Esophagus squamous epithelium (tissue), 5 donors: Measurements from ENCODE around the gene ASPHD2. TPM values are rescaled to one million over a fixed set of nuclear protein-coding genes. Genes with fewer than 3 reads are reported as not detected.

Experiments
- DNase-seq: peaks from one replicate; lab custom pipeline; 2025; lab: John Stamatoyannopoulos, UW
- H3K27ac ChIP-seq, 4 donors: fragments of 200-600 bp; sonication (generic); one replicate each; pipeline ENCODE4 v1.5.1; 2016 to 2019; ENCODE audit warnings: mild to moderate bottlenecking in 1 of 4
- H3K27me3 ChIP-seq, 4 donors: fragments of 200-600 bp; sonication (generic); 1 replicate in 3 of 4; 2 replicates in 1 of 4; pipeline versions ENCODE4 v1.5.1 to v1.6.0; 2017 to 2021; ENCODE audit warnings: antibody characterized with exemption in 1 of 4
- H3K36me3 ChIP-seq, 3 donors: fragments of 200-600 bp; sonication (generic); one replicate each; pipeline ENCODE4 v1.5.1; 2016 to 2019
- H3K4me1 ChIP-seq, 3 donors: fragments of 200-600 bp; sonication (generic); one replicate each; pipeline ENCODE4 v1.5.1; 2017 to 2019
- H3K4me3 ChIP-seq, 4 donors: fragments of 200-600 bp; sonication (generic); 1 replicate in 3 of 4; 2 replicates in 1 of 4; pipeline ENCODE4 v1.5.1; 2016 to 2019; ENCODE audit warnings: mild to moderate bottlenecking in 2 of 4, moderate library complexity in 1 of 4
- H3K9me3 ChIP-seq, 3 donors: fragments of 200-600 bp; sonication (generic); one replicate each; pipeline ENCODE4 v1.5.1; 2016 to 2019
- CTCF ChIP-seq, 6 experiments: fragments of 450-650 bp in 4 of 6; fragments of 200-600 bp in 2 of 6; sonication (generic) in 2 of 6; IDR thresholded peaks; one replicate each; pipeline ENCODE4 v1.5.1; 2016 to 2019; ENCODE audit warnings: antibody characterized with exemption in 6 of 6, mild to moderate bottlenecking in 4 of 6, moderate library complexity in 4 of 6
- POLR2A ChIP-seq, 4 donors: fragments of 450-650 bp; IDR thresholded peaks; one replicate each; pipeline ENCODE4 v1.6.1; 2017; ENCODE audit warnings: antibody characterized with exemption in 4 of 4, mild to moderate bottlenecking in 4 of 4, moderate library complexity in 3 of 4
- WGBS, 2 donors: methylation state at CpG; one replicate each; pipeline ENCODE4 v1.1.5; 2018; 5-methylcytosine and 5-hydroxymethylcytosine counted together
- intact Hi-C: fragments of 100-400 bp; cut with DNase I; formaldehyde crosslinking; loops from one replicate; pipeline ENCODE4 v1.15.0; 2022
- total RNA-seq, 4 donors: library from RNA; depleted of rRNA; stranded (reverse); fragments of >200 nt; gene quantifications; one replicate each; pipeline ENCODE4 v1.1.0, GENCODE V29; 2016
- donor health status: DM: yes; HTN: yes; CAD: no.

ASPHD2 gene
- total RNA-seq, 4 donors from 2014 or later: 1.3 to 2.1 (median 2.0) TPM

GRCh38 chr22:26477341-26477731 is 48.3 kb downstream of the ASPHD2 start:
- Histone ChIP-seq H3K27me3 (no peaks in the 10 kb centered on the region), H3K9me3 (no peaks in the 10 kb centered on the region), H3K4me1 (peaks cover 27 to 44% (median 37%) of the 10 kb centered on the region in 3 donors), H3K27ac (no peak overlapping the region), H3K4me3 (no peak overlapping the region), H3K36me3 (peaks cover 7 to 58% (median 20%) of the 10 kb centered on the region in 3 donors)
- WGBS, 2 donors: 28 to 44% methylated on average over 4 of the region's 4 CpGs
- intact Hi-C loops: no loop called here
- DNase-seq: no peak
- no peak for TF ChIP-seq POLR2A (IDR thresholded peaks at IDR 0.05)
- no peak for TF ChIP-seq CTCF (IDR thresholded peaks at IDR 0.05)

GRCh38 chr22:26479043-26479791 is 50.2 kb downstream of the ASPHD2 start:
- intact Hi-C loops: no loop called here
- Histone ChIP-seq H3K4me1 (peaks cover 38 to 57% (median 44%) of the 10 kb centered on the region in 3 donors), H3K27ac (peak overlapping the region in 3 of 4 donors; percentile 19 to 69 (median 54)), H3K4me3 (peak overlapping the region in 3 of 4 donors; percentile 9 to 42 (median 11)), H3K9me3 (no peaks in the 10 kb centered on the region), H3K27me3 (no peaks in the 10 kb centered on the region), H3K36me3 (peaks cover 7 to 39% (median 18%) of the 10 kb centered on the region in 3 donors)
- 19 to 25% methylated on average over 12 of the region's 12 CpGs for WGBS, 2 donors
- peak in 1 of 6 experiments; percentile 4 for TF ChIP-seq CTCF (IDR thresholded peaks at IDR 0.05)
- no peak for TF ChIP-seq POLR2A (IDR thresholded peaks at IDR 0.05)
- DNase-seq: no peak

GRCh38 chr22:26479792-26480610 is 50.9 kb downstream of the ASPHD2 start:
- peaks cover 38 to 65% (median 52%) of the 10 kb centered on the region in 3 donors for H3K4me1 ChIP-seq
- DNase-seq: no peak
- TF ChIP-seq POLR2A (IDR thresholded peaks at IDR 0.05): no peak
- TF ChIP-seq CTCF (IDR thresholded peaks at IDR 0.05): no peak

GRCh38 chr22:26480611-26480932 is 51.5 kb downstream of the ASPHD2 start:
- WGBS, 2 donors: 75 to 93% methylated on average over 2 of the region's 2 CpGs
- peak overlapping the region; percentile 19 to 69 (median 36) for H3K27ac ChIP-seq
- H3K4me3 ChIP-seq: no peak overlapping the region
- H3K9me3 ChIP-seq: no peaks in the 10 kb centered on the region
- DNase-seq: no peak
- intact Hi-C loops: no loop called here
- TF ChIP-seq CTCF (IDR thresholded peaks at IDR 0.05): no peak
- TF ChIP-seq POLR2A (IDR thresholded peaks at IDR 0.05): no peak
- H3K4me1 ChIP-seq: peaks cover 38 to 70% (median 56%) of the 10 kb centered on the region in 3 donors
- no peaks in the 10 kb centered on the region for H3K27me3 ChIP-seq
- peaks cover 5 to 27% (median 18%) of the 10 kb centered on the region in 3 donors for H3K36me3 ChIP-seq

More at GRCh38 chr22:26479792-26480610, 50.9 kb downstream of the ASPHD2 start:
- intact Hi-C loops: no loop called here
- Histone ChIP-seq H3K27me3 (no peaks in the 10 kb centered on the region), H3K4me3 (peak overlapping the region in 3 of 4 donors; percentile 9 to 42 (median 11)), H3K27ac (peak overlapping the region; percentile 19 to 69 (median 36)), H3K36me3 (peaks cover 7 to 33% (median 18%) of the 10 kb centered on the region in 3 donors), H3K9me3 (no peaks in the 10 kb centered on the region)
- 61 to 76% methylated on average over 12 of the region's 12 CpGs for WGBS, 2 donors
